ENCODE data around the gene FHIT.
"Not testable (repeated sequence)": the region's sequence is repeated elsewhere in the genome, so short reads cannot be mapped to it uniquely, and the experiment has no call there.

FHIT gene

GRCh38 chr3:61111825-61112224 is 139.4 kb downstream of the FHIT start:
- DNase-seq (ENCODE audit: low read depth) = no peak

GRCh38 chr3:61110576-61110975 is 140.7 kb downstream of the FHIT start:
- DNase-seq (ENCODE audit: low read depth) = no peak

GRCh38 chr3:61108247-61109019 is 142.8 kb downstream of the FHIT start:
- no peak for DNase-seq (ENCODE audit: low read depth)

- DNase-seq (ENCODE audit: low read depth) = no peak
These were observed 156.6 kb downstream of the FHIT start for GRCh38 chr3:61094608-61095007.

- DNase-seq (ENCODE audit: low read depth) = no peak
These were observed 157.9 kb downstream of the FHIT start for GRCh38 chr3:61093364-61093763.

GRCh38 chr3:61092870-61093269 is 158.4 kb downstream of the FHIT start:
- no peak for DNase-seq (ENCODE audit: low read depth)

GRCh38 chr3:61090389-61091169 is 160.7 kb downstream of the FHIT start:
- DNase-seq (ENCODE audit: low read depth) = no peak

- no peak for DNase-seq (ENCODE audit: low read depth)
These were observed 163.8 kb downstream of the FHIT start for GRCh38 chr3:61087465-61087864.

- no peak for DNase-seq (ENCODE audit: low read depth)
These were observed 169.7 kb downstream of the FHIT start for GRCh38 chr3:61081554-61081953.

GRCh38 chr3:61080737-61081445 is 170.4 kb downstream of the FHIT start:
- no peak for DNase-seq (ENCODE audit: low read depth)

- DNase-seq (ENCODE audit: low read depth) = no peak
These were observed 173.1 kb downstream of the FHIT start for GRCh38 chr3:61078048-61078752.

- no peak for DNase-seq (ENCODE audit: low read depth)
These were observed 173.7 kb downstream of the FHIT start for GRCh38 chr3:61077551-61077950.

- no peak for DNase-seq (ENCODE audit: low read depth)
These were observed 176.5 kb downstream of the FHIT start for GRCh38 chr3:61074783-61075182.

GRCh38 chr3:61073566-61074165 is 177.6 kb downstream of the FHIT start:
- DNase-seq (ENCODE audit: low read depth) = no peak

GRCh38 chr3:61068084-61068483 is 183.2 kb downstream of the FHIT start:
- no peak for DNase-seq (ENCODE audit: low read depth)

- DNase-seq (ENCODE audit: low read depth) = no peak
These were observed 184.5 kb downstream of the FHIT start for GRCh38 chr3:61066800-61067199.

- not testable (repeated sequence) for DNase-seq (ENCODE audit: low read depth)
These were observed 185.0 kb downstream of the FHIT start for GRCh38 chr3:61066222-61066621.

- no peak for DNase-seq (ENCODE audit: low read depth)
These were observed 185.7 kb downstream of the FHIT start for GRCh38 chr3:61065451-61066011.

GRCh38 chr3:61061092-61061723 is 190.0 kb downstream of the FHIT start:
- DNase-seq (ENCODE audit: low read depth) = no peak

GRCh38 chr3:61060411-61060861 is 190.8 kb downstream of the FHIT start:
- no peak for DNase-seq (ENCODE audit: low read depth)

GRCh38 chr3:61058836-61059235 is 192.4 kb downstream of the FHIT start:
- DNase-seq (ENCODE audit: low read depth) = no peak

Data from EH (cell line).